Measurements from ENCODE around the gene GPR65.

Gene GPR65

GRCh38 chr14:87979689-87980088, 25.2 kb upstream of the GPR65 start:
- TF ChIP-seq FOXM1 (IDR thresholded peaks at IDR 0.05; ENCODE audit: borderline replicate concordance, low read depth) (no peak), EP300 (IDR thresholded peaks at IDR 0.05; ENCODE audit: borderline replicate concordance) (no peak), CEBPB (IDR thresholded peaks at IDR 0.05) (no peak), YY1 (IDR thresholded peaks at IDR 0.05; ENCODE audit: low read depth) (no peak), ZBTB7A (IDR thresholded peaks at IDR 0.05; ENCODE audit: low read depth) (no peak), TEAD4 (IDR thresholded peaks at IDR 0.05) (no peak), TCF12 (IDR thresholded peaks at IDR 0.05; ENCODE audit: low read depth) (no peak), RAD21 (IDR thresholded peaks at IDR 0.05; ENCODE audit: low read depth) (no peak), EGR1 (IDR thresholded peaks at IDR 0.05) (no peak)
- TF ChIP-seq, protein P1, sequence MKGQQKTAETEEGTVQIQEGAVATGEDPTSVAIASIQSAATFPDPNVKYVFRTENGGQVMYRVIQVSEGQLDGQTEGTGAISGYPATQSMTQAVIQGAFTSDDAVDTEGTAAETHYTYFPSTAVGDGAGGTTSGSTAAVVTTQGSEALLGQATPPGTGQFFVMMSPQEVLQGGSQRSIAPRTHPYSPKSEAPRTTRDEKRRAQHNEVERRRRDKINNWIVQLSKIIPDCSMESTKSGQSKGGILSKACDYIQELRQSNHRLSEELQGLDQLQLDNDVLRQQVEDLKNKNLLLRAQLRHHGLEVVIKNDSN (IDR thresholded peaks at IDR 0.05), result no peak

DNA sequence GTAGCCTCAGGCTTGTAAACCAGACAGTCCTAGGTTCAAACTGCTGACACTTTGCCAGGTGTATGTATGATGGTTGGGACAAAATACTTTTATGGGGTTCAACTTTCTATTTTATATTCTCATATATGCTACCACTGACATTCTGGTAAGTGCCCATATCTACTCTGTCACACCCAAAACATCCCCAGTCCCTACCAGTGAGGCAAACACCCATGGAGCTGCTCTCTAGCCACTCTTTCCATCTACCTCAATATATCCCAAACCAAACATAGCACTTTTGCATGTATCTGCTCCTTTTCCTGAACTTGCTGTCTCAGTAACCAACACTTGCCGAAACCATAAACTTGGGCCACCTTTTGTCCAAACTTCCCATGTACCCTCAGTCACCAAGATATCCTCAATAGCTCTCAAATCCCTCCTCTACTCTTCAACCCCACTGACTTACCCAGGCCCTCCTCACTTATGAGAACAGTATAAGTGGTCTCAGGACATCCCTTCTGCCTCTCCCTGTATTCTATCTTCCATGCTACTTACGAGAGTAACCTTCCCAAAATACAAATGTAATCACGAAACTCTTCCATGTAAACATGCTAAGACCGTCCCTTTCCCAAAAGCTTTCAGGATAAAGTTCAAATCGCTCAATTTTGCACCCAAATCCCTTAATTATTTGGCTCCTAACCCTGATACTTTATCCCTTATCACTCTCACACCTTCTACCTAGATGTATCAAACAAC, 15.5 kb upstream of the GPR65 start:
- TF ChIP-seq EGR1 (IDR thresholded peaks at IDR 0.05) (no peak), ZBTB7A (IDR thresholded peaks at IDR 0.05; ENCODE audit: low read depth) (no peak), YY1 (IDR thresholded peaks at IDR 0.05; ENCODE audit: low read depth) (no peak), EP300 (IDR thresholded peaks at IDR 0.05; ENCODE audit: borderline replicate concordance) (no peak), MAX (IDR thresholded peaks at IDR 0.05) (no peak), NFIC (IDR thresholded peaks at IDR 0.05) (no peak), CREB1 (IDR thresholded peaks at IDR 0.05; ENCODE audit: low read depth) (no peak), CEBPB (IDR thresholded peaks at IDR 0.05) (no peak), RAD21 (IDR thresholded peaks at IDR 0.05; ENCODE audit: low read depth) (no peak), TAF1 (IDR thresholded peaks at IDR 0.05; ENCODE audit: low read depth) (no peak), REST (IDR thresholded peaks at IDR 0.05; ENCODE audit: low read depth) (no peak), TCF12 (IDR thresholded peaks at IDR 0.05; ENCODE audit: low read depth) (no peak), TEAD4 (IDR thresholded peaks at IDR 0.05) (no peak)
- TF ChIP-seq, protein P1 (IDR thresholded peaks at IDR 0.05), result no peak

DNA sequence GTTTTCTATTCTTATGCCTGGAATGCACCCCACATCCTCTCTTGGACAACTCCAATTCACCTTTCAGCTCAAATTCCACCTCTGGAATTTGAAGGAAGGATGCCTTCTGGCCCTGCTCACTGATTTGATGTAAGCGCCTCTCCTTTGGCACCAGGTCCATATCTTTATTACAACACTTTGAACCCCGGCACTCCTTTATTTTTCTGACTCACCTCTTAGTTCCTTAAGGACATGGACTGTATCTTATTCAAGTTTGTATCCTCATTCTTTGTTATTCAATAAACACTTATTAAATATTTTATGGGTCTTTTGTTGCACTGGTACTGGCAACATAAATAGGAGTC, 15.0 kb upstream of the GPR65 start:
- TF ChIP-seq TCF12 (IDR thresholded peaks at IDR 0.05; ENCODE audit: low read depth) (no peak), RAD21 (IDR thresholded peaks at IDR 0.05; ENCODE audit: low read depth) (no peak), TEAD4 (IDR thresholded peaks at IDR 0.05) (no peak), REST (IDR thresholded peaks at IDR 0.05; ENCODE audit: low read depth) (no peak), CREB1 (IDR thresholded peaks at IDR 0.05; ENCODE audit: low read depth) (no peak), TAF1 (IDR thresholded peaks at IDR 0.05; ENCODE audit: low read depth) (no peak), YY1 (IDR thresholded peaks at IDR 0.05; ENCODE audit: low read depth) (no peak), EGR1 (IDR thresholded peaks at IDR 0.05) (no peak), FOXM1 (IDR thresholded peaks at IDR 0.05; ENCODE audit: borderline replicate concordance, low read depth) (no peak), EP300 (IDR thresholded peaks at IDR 0.05; ENCODE audit: borderline replicate concordance) (no peak), MAX (IDR thresholded peaks at IDR 0.05) (no peak), CEBPB (IDR thresholded peaks at IDR 0.05) (no peak), NFIC (IDR thresholded peaks at IDR 0.05) (no peak)
- TF ChIP-seq, protein P1 (IDR thresholded peaks at IDR 0.05), result no peak

DNA sequence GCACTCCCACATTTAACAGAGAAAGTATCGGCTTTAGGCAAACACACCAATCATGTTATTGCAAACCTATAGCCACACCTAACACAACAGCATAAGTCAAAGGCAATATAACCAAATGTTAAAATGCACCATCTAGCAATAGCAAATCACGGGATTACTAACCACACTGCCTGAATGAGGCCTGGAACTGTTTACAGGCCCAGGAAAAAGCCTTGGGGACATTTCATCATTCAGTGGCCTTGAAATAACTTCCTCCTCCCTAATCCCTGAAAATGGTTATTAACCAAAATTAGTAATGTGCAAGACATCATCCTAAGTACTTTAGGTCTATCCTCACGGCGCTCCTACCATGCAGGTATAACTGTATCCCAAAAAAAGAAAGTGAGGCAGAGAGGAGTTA, 14.3 kb upstream of the GPR65 start:
- TF ChIP-seq YY1 (IDR thresholded peaks at IDR 0.05; ENCODE audit: low read depth) (no peak), RAD21 (IDR thresholded peaks at IDR 0.05; ENCODE audit: low read depth) (no peak), TAF1 (IDR thresholded peaks at IDR 0.05; ENCODE audit: low read depth) (no peak), FOXM1 (IDR thresholded peaks at IDR 0.05; ENCODE audit: borderline replicate concordance, low read depth) (no peak), MAX (IDR thresholded peaks at IDR 0.05) (no peak), ZBTB7A (IDR thresholded peaks at IDR 0.05; ENCODE audit: low read depth) (no peak), EP300 (IDR thresholded peaks at IDR 0.05; ENCODE audit: borderline replicate concordance) (no peak)

- TF ChIP-seq EP300 (IDR thresholded peaks at IDR 0.05; ENCODE audit: borderline replicate concordance) (no peak), CREB1 (IDR thresholded peaks at IDR 0.05; ENCODE audit: low read depth) (no peak), TEAD4 (IDR thresholded peaks at IDR 0.05) (no peak), RAD21 (IDR thresholded peaks at IDR 0.05; ENCODE audit: low read depth) (no peak)
Measured at GRCh38 chr14:87992346-87992717, 12.6 kb upstream of the GPR65 start.
